ENCODE results near the gene ALG8. TPM values are rescaled to one million over a fixed set of nuclear protein-coding genes. Genes with fewer than 3 reads are reported as not detected.

ALG8 gene
- total RNA-seq = 10 to 100 TPM; 28.9 to 64.0 (median 49.2) TPM
- 100 to 1,000 TPM in 2 of 3 donors, 10 to 100 TPM in 1; 92.1 to 129 (median 119) TPM for polyA plus RNA-seq
- long read RNA-seq, donor 1, transcript ALG8-201 (13 exons, 1,675 nt) = major isoform, 21 of 27 reads
- long read RNA-seq, donor 1, partial matches to known transcripts = 5 of 27 reads
- long read RNA-seq, donor 1, other reads (novel, unspliced or antisense) = 0 of 27 reads
- long read RNA-seq, donor 2, transcript ALG8-201 (13 exons, 1,675 nt) = major isoform, 12 of 13 reads
- long read RNA-seq, donor 2, partial matches to known transcripts = 0 of 13 reads
- long read RNA-seq, donor 2, other reads (novel, unspliced or antisense) = 0 of 13 reads
- long read RNA-seq, donor 3, transcript ALG8-201 (13 exons, 1,675 nt) = major isoform, 12 of 14 reads
- long read RNA-seq, donor 3, partial matches to known transcripts = 0 of 14 reads
- long read RNA-seq, donor 3, other reads (novel, unspliced or antisense) = 0 of 14 reads
- long read RNA-seq, donor 4, transcript ALG8-201 (13 exons, 1,675 nt) = major isoform, 33 of 49 reads
- long read RNA-seq, donor 4, partial matches to known transcripts = 0 of 49 reads
- long read RNA-seq, donor 4, other reads (novel, unspliced or antisense) = 12 of 49 reads
- long read RNA-seq, donor 5, transcript ALG8-201 (13 exons, 1,675 nt) = major isoform, 24 of 46 reads
- long read RNA-seq, donor 5, transcript ALG8-202 (14 exons, 1,677 nt) = minor isoform, 15 of 46 reads
- long read RNA-seq, donor 5, partial matches to known transcripts = 2 of 46 reads
- long read RNA-seq, donor 5, other reads (novel, unspliced or antisense) = 5 of 46 reads
- long read RNA-seq, donor 6, transcript ALG8-201 (13 exons, 1,675 nt) = major isoform, 11 of 16 reads
- long read RNA-seq, donor 6, partial matches to known transcripts = 0 of 16 reads
- long read RNA-seq, donor 6, other reads (novel, unspliced or antisense) = 4 of 16 reads
- long read RNA-seq, donor 7, partial matches to known transcripts = 0 of 7 reads
- long read RNA-seq, donor 7, other reads (novel, unspliced or antisense) = 0 of 7 reads
- long read RNA-seq, donor 8, transcript ALG8-202 (14 exons, 1,677 nt) = minor isoform, 6 of 29 reads
- long read RNA-seq, donor 8, transcript ALG8-201 (13 exons, 1,675 nt) = major isoform, 22 of 29 reads
- long read RNA-seq, donor 8, partial matches to known transcripts = 0 of 29 reads
- long read RNA-seq, donor 8, other reads (novel, unspliced or antisense) = 0 of 29 reads
- long read RNA-seq, donor 9, transcript ALG8-201 (13 exons, 1,675 nt) = major isoform, 11 of 13 reads
- long read RNA-seq, donor 9, partial matches to known transcripts = 0 of 13 reads
- long read RNA-seq, donor 9, other reads (novel, unspliced or antisense) = 0 of 13 reads
- long read RNA-seq, donor 10, transcript ALG8-201 (13 exons, 1,675 nt) = major isoform, 7 of 12 reads
- long read RNA-seq, donor 10, partial matches to known transcripts = 5 of 12 reads
- long read RNA-seq, donor 10, other reads (novel, unspliced or antisense) = 0 of 12 reads

- Histone ChIP-seq H3K4me1 (replicated peaks in 1 of 2) (peaks cover 11 to 23% of the 10 kb centered on the region in 2 donors), H3K27me3 (no peaks in the 10 kb centered on the region), H3K9me3 (replicated peaks in 1 of 3) (no peaks in the 10 kb centered on the region), H3K27ac (peak within 1 kb of the TSS in 4 of 5 donors; percentile 38 to 81 (median 60)), H3K4me3 (peak within 1 kb of the TSS; percentile 31 to 80 (median 64)), H3K36me3 (replicated peaks in 1 of 2) (peaks cover 0 to 5% of the 10 kb centered on the region in 2 donors)
- TF ChIP-seq POLR2A (IDR thresholded peaks at IDR 0.05) = peak; percentile 59 to 84
- TF ChIP-seq CTCF (IDR thresholded peaks at IDR 0.05) = no peak
- 1 to 5% (median 3%) methylated on average over 26 to 52 of the region's 52 CpGs for WGBS, 4 donors
- DNase-seq = peak; percentile 95 to 98 (median 97)
- intact Hi-C loops (cut with DNase I) = no loop called here
Observed at GRCh38 chr11:78139422-78140391, at the start of gene ALG8. TSS of gene ALG8 (minus strand) at chr11:78139626. CDS start at chr11:78139588, 38 bp downstream.

- peak; percentile 97 to 99 (median 98) for DNase-seq
- peak in 1 of 6 experiments; percentile 15 for TF ChIP-seq CTCF (IDR thresholded peaks at IDR 0.05)
- peak; percentile 70 to 79 for TF ChIP-seq POLR2A (IDR thresholded peaks at IDR 0.05)
- H3K9me3 ChIP-seq (replicated peaks in 1 of 3) = no peaks in the 10 kb centered on the region
- intact Hi-C loops (cut with DNase I) = loop anchor here in 1 of 2 donors (2.0 kb wide), 1 partner anchor 228 kb away; the partner anchor contains the start of gene GAB2
- H3K4me3 ChIP-seq = peak within 1 kb of the TSS; percentile 73 to 97 (median 90)
- H3K36me3 ChIP-seq (replicated peaks in 1 of 2) = no peaks in the 10 kb centered on the region
- peaks cover 36 to 67% of the 10 kb centered on the region in 2 donors for H3K4me1 ChIP-seq (replicated peaks in 1 of 2)
- WGBS, 4 donors = 0 to 1% (median 1%) methylated on average over 11 to 74 of the region's 74 CpGs
- no peaks in the 10 kb centered on the region for H3K27me3 ChIP-seq
- peak within 1 kb of the TSS; percentile 87 to 97 (median 91) for H3K27ac ChIP-seq
Observed at GRCh38 chr11:78188286-78189173, 49.1 kb upstream of the ALG8 start, which contains the start of the genes KCTD21 and USP35. TSS of gene KCTD21 (minus strand) at chr11:78188626. CDS start at chr11:78174554, 14,072 bp downstream. TSS of gene USP35 (plus strand) at chr11:78188919. CDS start at chr11:78196246, 7,327 bp downstream.

Measured in adrenal gland (tissue), 19 donors.